ENCODE data around the gene LTBP1. TPM values are rescaled to one million over a fixed set of nuclear protein-coding genes. Genes with fewer than 3 reads are reported as not detected.

Gene LTBP1
- total and polyA plus RNA-seq, 2 donors (not counting 1 experiment from before 2014, with no cell fraction given), result 0.69 TPM; not detected in 1

GRCh38 chr2:33430077-33430476 is 483.3 kb downstream of the LTBP1 start:
- Histone ChIP-seq H3K27me3 (replicated peaks in 1 of 4; ENCODE audit: control extremely low read depth in 1 of 4, control insufficient read depth in 3 of 4, insufficient read depth in 4 of 4, low read length in 3 of 4) (no peaks in the 10 kb centered on the region), H3K27ac (ENCODE audit: low read length in 2 of 2) (no peak overlapping the region), H3K9ac (ENCODE audit: low read length) (no peak overlapping the region), H4K20me1 (ENCODE audit: control insufficient read depth, insufficient read depth, low read length, poor library complexity, severe bottlenecking) (no peaks in the 10 kb centered on the region), H3K9me3 (ENCODE audit: control extremely low read depth in 1 of 3, control insufficient read depth in 2 of 3, insufficient read depth in 1 of 3, low read length in 2 of 3) (no peaks in the 10 kb centered on the region), H3K4me1 (ENCODE audit: control insufficient read depth in 2 of 2, insufficient read depth in 2 of 2, low read length in 2 of 2) (no peaks in the 10 kb centered on the region), H3K79me2 (ENCODE audit: control insufficient read depth, insufficient read depth, low read length) (no peaks in the 10 kb centered on the region), H3K4me2 (replicated peaks; ENCODE audit: low read depth, low read length, poor library complexity, severe bottlenecking) (no peak overlapping the region), H3K36me3 (replicated peaks in 1 of 2; ENCODE audit: control extremely low read depth in 1 of 2, control insufficient read depth in 1 of 2, extremely low read depth in 1 of 2, insufficient read depth in 2 of 2, low read length in 1 of 2) (no peaks in the 10 kb centered on the region), H3K4me3 (ENCODE audit: control extremely low read depth in 1 of 5, extremely low read depth in 1 of 5, insufficient read depth in 1 of 5, low read depth in 2 of 5, low read length in 4 of 5) (no peak overlapping the region), H2AFZ (ENCODE audit: insufficient read depth, low read depth, low read length, poor library complexity, severe bottlenecking) (no peak overlapping the region)
- intact Hi-C loops (cut with micrococcal nuclease), result no loop called here
- Mint-ChIP-seq H3K4me3 (no peak overlapping the region), H3K9me3 (ENCODE audit: insufficient read depth) (no peaks in the 10 kb centered on the region), H3K4me1 (no peaks in the 10 kb centered on the region), H3K27me3 (peaks cover 5% of the 10 kb centered on the region), H3K27ac (no peak overlapping the region)
- DNase-seq, result no peak
- no CpG with 5 or more reads among the region's 3 CpGs for WGBS (ENCODE audit: insufficient coverage)
- ChIA-PET CTCF (no interaction called here), POLR2A (no interaction called here)
- ATAC-seq (ENCODE audit: low read depth), result no peak
- no peak for TF ChIP-seq EZH2 (IDR thresholded peaks at IDR 0.05; ENCODE audit: borderline replicate concordance, insufficient read depth, low read depth, low read length, poor library complexity, severe bottlenecking)
- TF ChIP-seq CTCF (IDR thresholded peaks at IDR 0.05), result no peak

GRCh38 chr2:33430856-33431255 is 484.1 kb downstream of the LTBP1 start:
- H3K9me3 ChIP-seq (ENCODE audit: control extremely low read depth in 1 of 3, control insufficient read depth in 2 of 3, insufficient read depth in 1 of 3, low read length in 2 of 3), result no peaks in the 10 kb centered on the region
- H3K4me3 ChIP-seq (ENCODE audit: control extremely low read depth in 1 of 5, extremely low read depth in 1 of 5, insufficient read depth in 1 of 5, low read depth in 2 of 5, low read length in 4 of 5), result no peak overlapping the region
- no peaks in the 10 kb centered on the region for H3K9me3 Mint-ChIP-seq (ENCODE audit: insufficient read depth)
- no peaks in the 10 kb centered on the region for H4K20me1 ChIP-seq (ENCODE audit: control insufficient read depth, insufficient read depth, low read length, poor library complexity, severe bottlenecking)
- no peak overlapping the region for H3K27ac ChIP-seq (ENCODE audit: low read length in 2 of 2)
- no peaks in the 10 kb centered on the region for H3K4me1 ChIP-seq (ENCODE audit: control insufficient read depth in 2 of 2, insufficient read depth in 2 of 2, low read length in 2 of 2)
- no peak overlapping the region for H3K27ac Mint-ChIP-seq
- H3K4me3 Mint-ChIP-seq, result no peak overlapping the region
- ChIA-PET POLR2A (no interaction called here), CTCF (no interaction called here)
- WGBS (ENCODE audit: insufficient coverage), result no CpG with 5 or more reads among the region's 1 CpG
- H3K79me2 ChIP-seq (ENCODE audit: control insufficient read depth, insufficient read depth, low read length), result no peaks in the 10 kb centered on the region
- intact Hi-C loops (cut with micrococcal nuclease), result no loop called here
- no peak for DNase-seq
- no peaks in the 10 kb centered on the region for H3K36me3 ChIP-seq (replicated peaks in 1 of 2; ENCODE audit: control extremely low read depth in 1 of 2, control insufficient read depth in 1 of 2, extremely low read depth in 1 of 2, insufficient read depth in 2 of 2, low read length in 1 of 2)
- H2AFZ ChIP-seq (ENCODE audit: insufficient read depth, low read depth, low read length, poor library complexity, severe bottlenecking), result no peak overlapping the region
- H3K4me2 ChIP-seq (replicated peaks; ENCODE audit: low read depth, low read length, poor library complexity, severe bottlenecking), result no peak overlapping the region
- H3K27me3 ChIP-seq (replicated peaks in 1 of 4; ENCODE audit: control extremely low read depth in 1 of 4, control insufficient read depth in 3 of 4, insufficient read depth in 4 of 4, low read length in 3 of 4), result no peaks in the 10 kb centered on the region
- TF ChIP-seq EZH2 (IDR thresholded peaks at IDR 0.05; ENCODE audit: borderline replicate concordance, insufficient read depth, low read depth, low read length, poor library complexity, severe bottlenecking), result no peak
- TF ChIP-seq CTCF (IDR thresholded peaks at IDR 0.05), result no peak
- no peak overlapping the region for H3K9ac ChIP-seq (ENCODE audit: low read length)
- ATAC-seq (ENCODE audit: low read depth), result no peak
- H3K4me1 Mint-ChIP-seq, result no peaks in the 10 kb centered on the region
- peaks cover 6% of the 10 kb centered on the region for H3K27me3 Mint-ChIP-seq
